ENCODE data around the gene TBCK. TPM values are rescaled to one million over a fixed set of nuclear protein-coding genes. Genes with fewer than 3 reads are reported as not detected.

The TBCK gene
- total and polyA plus RNA-seq, 9 of the 15 experiments (the other 6 are each of a cell fraction or from before 2014, with no cell fraction given): 5.3 to 26.6 (median 16.2) TPM

GRCh38 chr4:105992641-105993305 is 323.2 kb downstream of the TBCK start (continued):
- TF ChIP-seq ZBTB49 (CRISPR knock-in tag; IDR thresholded peaks at IDR 0.05; ENCODE audit: borderline replicate concordance) (no peak), ATF4 (CRISPR knock-in tag; IDR thresholded peaks at IDR 0.05) (no peak), DMBX1 (CRISPR knock-in tag; IDR thresholded peaks at IDR 0.05; ENCODE audit: borderline replicate concordance) (no peak), RBM17 (IDR thresholded peaks at IDR 0.05; ENCODE audit: borderline replicate concordance, low read depth, low read length) (no peak), HDAC3 (IDR thresholded peaks at IDR 0.05; ENCODE audit: borderline replicate concordance, partially characterized antibody) (no peak), TCF3 (CRISPR knock-in tag; IDR thresholded peaks at IDR 0.05) (no peak), TFAM (CRISPR knock-in tag; conservative IDR thresholded peaks at IDR 0.05) (no peak), TSHZ1 (CRISPR knock-in tag; IDR thresholded peaks at IDR 0.05) (no peak), ZNF507 (tag; conservative IDR thresholded peaks at IDR 0.05) (no peak), RBM22 (IDR thresholded peaks at IDR 0.05; ENCODE audit: low read depth, low read length, poor library complexity, severe bottlenecking) (no peak), ZNF316 (IDR thresholded peaks at IDR 0.05) (no peak), ZNF668 (CRISPR knock-in tag; IDR thresholded peaks at IDR 0.05) (no peak), NCOA2 (IDR thresholded peaks at IDR 0.05; ENCODE audit: partially characterized antibody in 2 of 2) (no peak)
- TF ChIP-seq, protein P1, sequence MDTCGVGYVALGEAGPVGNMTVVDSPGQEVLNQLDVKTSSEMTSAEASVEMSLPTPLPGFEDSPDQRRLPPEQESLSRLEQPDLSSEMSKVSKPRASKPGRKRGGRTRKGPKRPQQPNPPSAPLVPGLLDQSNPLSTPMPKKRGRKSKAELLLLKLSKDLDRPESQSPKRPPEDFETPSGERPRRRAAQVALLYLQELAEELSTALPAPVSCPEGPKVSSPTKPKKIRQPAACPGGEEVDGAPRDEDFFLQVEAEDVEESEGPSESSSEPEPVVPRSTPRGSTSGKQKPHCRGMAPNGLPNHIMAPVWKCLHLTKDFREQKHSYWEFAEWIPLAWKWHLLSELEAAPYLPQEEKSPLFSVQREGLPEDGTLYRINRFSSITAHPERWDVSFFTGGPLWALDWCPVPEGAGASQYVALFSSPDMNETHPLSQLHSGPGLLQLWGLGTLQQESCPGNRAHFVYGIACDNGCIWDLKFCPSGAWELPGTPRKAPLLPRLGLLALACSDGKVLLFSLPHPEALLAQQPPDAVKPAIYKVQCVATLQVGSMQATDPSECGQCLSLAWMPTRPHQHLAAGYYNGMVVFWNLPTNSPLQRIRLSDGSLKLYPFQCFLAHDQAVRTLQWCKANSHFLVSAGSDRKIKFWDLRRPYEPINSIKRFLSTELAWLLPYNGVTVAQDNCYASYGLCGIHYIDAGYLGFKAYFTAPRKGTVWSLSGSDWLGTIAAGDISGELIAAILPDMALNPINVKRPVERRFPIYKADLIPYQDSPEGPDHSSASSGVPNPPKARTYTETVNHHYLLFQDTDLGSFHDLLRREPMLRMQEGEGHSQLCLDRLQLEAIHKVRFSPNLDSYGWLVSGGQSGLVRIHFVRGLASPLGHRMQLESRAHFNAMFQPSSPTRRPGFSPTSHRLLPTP (IDR thresholded peaks at IDR 0.05; ENCODE audit: borderline replicate concordance, extremely low read depth, insufficient read length): no peak

All from K562 (cell line).